ENCODE results near the gene DOCK1.
A peak's percentile ranks its signal among the peaks of the same experiment; 100 is the strongest.

Gene DOCK1

GRCh38 chr10:127314797-127315196 is 409.6 kb downstream of the DOCK1 start:
- H2BK12ac ChIP-seq (ENCODE audit: low read length), result no peak overlapping the region
- DNase-seq, result no peak
- H3K79me1 ChIP-seq (ENCODE audit: low read length), result no peaks in the 10 kb centered on the region
- H2AFZ ChIP-seq (ENCODE audit: insufficient read depth, low read length, poor library complexity), result no peak overlapping the region
- H3K14ac ChIP-seq (ENCODE audit: low read length), result no peak overlapping the region
- H4K91ac ChIP-seq (ENCODE audit: low read depth, low read length), result no peak overlapping the region
- no peak overlapping the region for H3K18ac ChIP-seq (ENCODE audit: low read length)
- no peak overlapping the region for H2BK5ac ChIP-seq (ENCODE audit: low read depth, low read length, poor library complexity)
- no CpG with 5 or more reads among the region's 6 CpGs for WGBS (ENCODE audit: extremely low coverage, insufficient coverage, insufficient read length)
- H3K27ac ChIP-seq (ENCODE audit: low read depth, low read length), result no peak overlapping the region
- H3K4ac ChIP-seq (ENCODE audit: low read depth, low read length), result no peak overlapping the region
- no peaks in the 10 kb centered on the region for H3K27me3 ChIP-seq (ENCODE audit: insufficient read depth, low read length)
- H4K12ac ChIP-seq (ENCODE audit: low read depth, low read length), result no peak overlapping the region
- H3K9me3 ChIP-seq (ENCODE audit: insufficient read depth, low read depth, low read length), result no peaks in the 10 kb centered on the region
- no peaks in the 10 kb centered on the region for H3K79me2 ChIP-seq (ENCODE audit: control insufficient read depth, insufficient read depth, low read length, poor library complexity)
- no peak overlapping the region for H2BK120ac ChIP-seq (ENCODE audit: insufficient read depth, low read length, poor library complexity)
- H3K23ac ChIP-seq (ENCODE audit: low read length), result no peak overlapping the region
- H3K4me3 ChIP-seq (ENCODE audit: low read depth, low read length), result no peak overlapping the region
- peaks cover 0 to 2% of the 10 kb centered on the region in 2 experiments for H3K4me1 ChIP-seq (ENCODE audit: control insufficient read depth in 1 of 2, insufficient read depth in 2 of 2, low read length in 2 of 2)
- peaks cover 0 to 2% of the 10 kb centered on the region in 2 experiments for H3K36me3 ChIP-seq (ENCODE audit: control insufficient read depth in 1 of 2, insufficient read depth in 2 of 2, low read length in 2 of 2)
- H2AK5ac ChIP-seq (ENCODE audit: low read length), result no peak overlapping the region
- H4K8ac ChIP-seq (ENCODE audit: low read depth, low read length), result no peak overlapping the region
- no peak overlapping the region for H3K9ac ChIP-seq (ENCODE audit: low read length)
- no peak overlapping the region for H3K4me2 ChIP-seq (ENCODE audit: low read length)

GRCh38 chr10:127315888-127316287 is 410.7 kb downstream of the DOCK1 start:
- WGBS (ENCODE audit: extremely low coverage, insufficient coverage, insufficient read length), result no CpG with 5 or more reads among the region's 5 CpGs
- peaks cover 0 to 2% of the 10 kb centered on the region in 2 experiments for H3K4me1 ChIP-seq (ENCODE audit: control insufficient read depth in 1 of 2, insufficient read depth in 2 of 2, low read length in 2 of 2)

GRCh38 chr10:127318396-127318795 is 413.2 kb downstream of the DOCK1 start:
- H3K9ac ChIP-seq (ENCODE audit: low read length), result peak overlapping the region; percentile 23
- H2AK5ac ChIP-seq (ENCODE audit: low read length), result no peak overlapping the region
- no peak overlapping the region for H4K91ac ChIP-seq (ENCODE audit: low read depth, low read length)
- H3K79me1 ChIP-seq (ENCODE audit: low read length), result no peaks in the 10 kb centered on the region
- no peaks in the 10 kb centered on the region for H3K9me3 ChIP-seq (ENCODE audit: insufficient read depth, low read depth, low read length)
- no peak for DNase-seq
- no peak overlapping the region for H2BK120ac ChIP-seq (ENCODE audit: insufficient read depth, low read length, poor library complexity)
- H3K4ac ChIP-seq (ENCODE audit: low read depth, low read length), result no peak overlapping the region
- no peak overlapping the region for H3K27ac ChIP-seq (ENCODE audit: low read depth, low read length)
- no peak overlapping the region for H3K4me3 ChIP-seq (ENCODE audit: low read depth, low read length)
- no peaks in the 10 kb centered on the region for H3K27me3 ChIP-seq (ENCODE audit: insufficient read depth, low read length)
- peaks cover 0 to under 1% of the 10 kb centered on the region in 2 experiments for H3K4me1 ChIP-seq (ENCODE audit: control insufficient read depth in 1 of 2, insufficient read depth in 2 of 2, low read length in 2 of 2)
- H3K23ac ChIP-seq (ENCODE audit: low read length), result no peak overlapping the region
- H2BK12ac ChIP-seq (ENCODE audit: low read length), result no peak overlapping the region
- no peak overlapping the region for H3K14ac ChIP-seq (ENCODE audit: low read length)
- no CpG with 5 or more reads among the region's 6 CpGs for WGBS (ENCODE audit: extremely low coverage, insufficient coverage, insufficient read length)
- H2BK5ac ChIP-seq (ENCODE audit: low read depth, low read length, poor library complexity), result no peak overlapping the region
- no peak overlapping the region for H2AFZ ChIP-seq (ENCODE audit: insufficient read depth, low read length, poor library complexity)
- H3K18ac ChIP-seq (ENCODE audit: low read length), result no peak overlapping the region
- H3K4me2 ChIP-seq (ENCODE audit: low read length), result no peak overlapping the region
- no peak overlapping the region for H4K8ac ChIP-seq (ENCODE audit: low read depth, low read length)
- H3K79me2 ChIP-seq (ENCODE audit: control insufficient read depth, insufficient read depth, low read length, poor library complexity), result no peaks in the 10 kb centered on the region
- peaks cover 0 to 2% of the 10 kb centered on the region in 2 experiments for H3K36me3 ChIP-seq (ENCODE audit: control insufficient read depth in 1 of 2, insufficient read depth in 2 of 2, low read length in 2 of 2)
- H4K12ac ChIP-seq (ENCODE audit: low read depth, low read length), result no peak overlapping the region

More at GRCh38 chr10:127315888-127316287, 410.7 kb downstream of the DOCK1 start:
- Histone ChIP-seq H3K9me3 (ENCODE audit: insufficient read depth, low read depth, low read length) (no peaks in the 10 kb centered on the region), H2BK5ac (ENCODE audit: low read depth, low read length, poor library complexity) (no peak overlapping the region), H3K18ac (ENCODE audit: low read length) (no peak overlapping the region), H3K79me1 (ENCODE audit: low read length) (no peaks in the 10 kb centered on the region), H2AFZ (ENCODE audit: insufficient read depth, low read length, poor library complexity) (no peak overlapping the region), H4K8ac (ENCODE audit: low read depth, low read length) (no peak overlapping the region), H3K14ac (ENCODE audit: low read length) (no peak overlapping the region), H3K4me3 (ENCODE audit: low read depth, low read length) (no peak overlapping the region), H2AK5ac (ENCODE audit: low read length) (no peak overlapping the region), H2BK120ac (ENCODE audit: insufficient read depth, low read length, poor library complexity) (no peak overlapping the region), H3K9ac (ENCODE audit: low read length) (no peak overlapping the region), H3K27ac (ENCODE audit: low read depth, low read length) (no peak overlapping the region), H3K27me3 (ENCODE audit: insufficient read depth, low read length) (no peaks in the 10 kb centered on the region), H3K23ac (ENCODE audit: low read length) (no peak overlapping the region), H4K12ac (ENCODE audit: low read depth, low read length) (no peak overlapping the region), H2BK12ac (ENCODE audit: low read length) (no peak overlapping the region), H3K79me2 (ENCODE audit: control insufficient read depth, insufficient read depth, low read length, poor library complexity) (no peaks in the 10 kb centered on the region), H3K4ac (ENCODE audit: low read depth, low read length) (no peak overlapping the region), H4K91ac (ENCODE audit: low read depth, low read length) (no peak overlapping the region), H3K36me3 (ENCODE audit: control insufficient read depth in 1 of 2, insufficient read depth in 2 of 2, low read length in 2 of 2) (peaks cover 0 to 2% of the 10 kb centered on the region in 2 experiments), H3K4me2 (ENCODE audit: low read length) (no peak overlapping the region)
- DNase-seq, result no peak

- Histone ChIP-seq H3K27ac (ENCODE audit: low read depth, low read length) (no peak overlapping the region), H3K4me2 (ENCODE audit: low read length) (no peak overlapping the region), H3K79me1 (ENCODE audit: low read length) (no peaks in the 10 kb centered on the region), H3K4ac (ENCODE audit: low read depth, low read length) (no peak overlapping the region), H2AFZ (ENCODE audit: insufficient read depth, low read length, poor library complexity) (no peak overlapping the region), H3K14ac (ENCODE audit: low read length) (no peak overlapping the region), H3K27me3 (ENCODE audit: insufficient read depth, low read length) (no peaks in the 10 kb centered on the region), H3K23ac (ENCODE audit: low read length) (no peak overlapping the region), H3K9me3 (ENCODE audit: insufficient read depth, low read depth, low read length) (no peaks in the 10 kb centered on the region), H3K79me2 (ENCODE audit: control insufficient read depth, insufficient read depth, low read length, poor library complexity) (no peaks in the 10 kb centered on the region), H2BK120ac (ENCODE audit: insufficient read depth, low read length, poor library complexity) (no peak overlapping the region), H3K36me3 (ENCODE audit: control insufficient read depth in 1 of 2, insufficient read depth in 2 of 2, low read length in 2 of 2) (peaks cover 0 to 2% of the 10 kb centered on the region in 2 experiments), H4K8ac (ENCODE audit: low read depth, low read length) (no peak overlapping the region), H4K12ac (ENCODE audit: low read depth, low read length) (no peak overlapping the region), H2BK5ac (ENCODE audit: low read depth, low read length, poor library complexity) (no peak overlapping the region), H2AK5ac (ENCODE audit: low read length) (no peak overlapping the region), H3K9ac (ENCODE audit: low read length) (no peak overlapping the region), H4K91ac (ENCODE audit: low read depth, low read length) (no peak overlapping the region), H3K18ac (ENCODE audit: low read length) (no peak overlapping the region), H3K4me3 (ENCODE audit: low read depth, low read length) (no peak overlapping the region), H3K4me1 (ENCODE audit: control insufficient read depth in 1 of 2, insufficient read depth in 2 of 2, low read length in 2 of 2) (no peaks in the 10 kb centered on the region), H2BK12ac (ENCODE audit: low read length) (no peak overlapping the region)
- no peak for DNase-seq
- no CpG with 5 or more reads among the region's 9 CpGs for WGBS (ENCODE audit: extremely low coverage, insufficient coverage, insufficient read length)
Measured at GRCh38 chr10:127319271-127319670, 414.0 kb downstream of the DOCK1 start.

Measured in trophoblast cell (in vitro differentiated cells and primary cell).